ENCODE results near the gene GALNT6. TPM values are rescaled to one million over a fixed set of nuclear protein-coding genes. Genes with fewer than 3 reads are reported as not detected.

GALNT6 gene
- total RNA-seq, 1 donor from 2014 or later: not detected

DNA sequence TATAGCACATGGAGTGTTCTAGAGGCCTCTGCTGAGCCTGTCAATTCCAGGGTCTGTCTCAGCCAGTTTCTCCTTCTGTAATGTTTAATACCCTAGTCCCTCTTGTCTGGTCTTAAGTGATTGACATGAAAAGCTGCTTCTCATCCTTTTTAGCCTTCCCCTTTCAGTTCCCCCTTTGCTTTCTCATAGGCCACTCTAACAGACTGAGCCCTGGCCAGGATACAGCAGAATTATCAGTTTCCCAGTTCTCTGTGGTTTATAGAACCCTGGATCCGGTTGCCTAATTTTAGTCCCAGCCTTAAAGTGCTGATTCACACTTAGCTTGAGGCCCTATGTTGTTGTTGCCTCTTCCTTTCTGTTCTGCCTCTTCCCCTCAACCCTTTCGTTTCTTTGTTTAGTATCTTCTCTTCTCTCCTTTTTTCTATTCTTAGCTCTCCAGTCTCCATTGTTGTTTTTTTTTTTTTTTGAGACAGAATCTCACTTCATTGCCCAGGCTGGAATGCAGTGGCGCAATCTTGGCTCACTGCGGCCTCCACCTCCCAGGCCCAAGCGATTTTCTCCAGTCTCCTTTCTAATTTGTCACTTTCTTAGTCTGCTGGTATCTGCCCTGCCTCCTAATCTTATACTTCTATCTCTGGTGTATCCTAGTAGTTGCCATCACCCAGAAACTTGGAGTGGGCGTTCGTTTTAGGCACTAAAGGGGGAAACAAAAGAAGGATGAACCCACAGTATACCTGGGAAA is 64.3 kb downstream of the GALNT6 start:
- Histone ChIP-seq H3K9ac (no peak overlapping the region), H3K4me2 (no peak overlapping the region)

DNA sequence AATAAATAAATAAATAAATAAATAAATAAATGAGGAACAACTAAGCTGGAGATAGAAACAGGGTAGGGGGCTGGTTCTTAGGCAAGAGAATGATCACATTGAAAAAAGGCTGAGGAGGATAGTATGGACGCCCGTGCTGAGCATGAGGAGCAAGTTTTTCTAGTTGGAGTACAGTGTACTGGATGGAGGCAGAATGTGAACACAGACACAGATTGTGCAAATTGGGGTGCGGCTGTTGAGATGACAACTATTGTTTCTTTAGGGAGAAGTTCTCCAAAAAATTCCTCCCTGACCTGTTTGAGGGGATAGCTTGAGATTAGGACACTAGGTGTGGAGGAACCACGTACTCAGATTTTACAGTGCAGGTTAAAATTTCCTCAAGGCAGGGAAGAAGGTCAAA is 66.3 kb downstream of the GALNT6 start:
- peak overlapping the region; percentile 7 for H3K27ac Mint-ChIP-seq
- Histone ChIP-seq H3K9me3 (ENCODE audit: low read depth) (no peaks in the 10 kb centered on the region), H3K4me2 (no peak overlapping the region), H3K27ac (no peak overlapping the region), H3K79me2 (ENCODE audit: low read depth) (no peaks in the 10 kb centered on the region), H2AFZ (replicated peaks) (no peak overlapping the region), H3K4me3 (no peak overlapping the region), H3K36me3 (no peaks in the 10 kb centered on the region), H3F3A (ENCODE audit: low read depth) (peaks cover 30% of the 10 kb centered on the region), H3K4me1 (peaks cover 42% of the 10 kb centered on the region), H3K27me3 (no peaks in the 10 kb centered on the region), H4K20me1 (ENCODE audit: low read depth) (no peaks in the 10 kb centered on the region), H3K9ac (no peak overlapping the region)
- TF ChIP-seq, protein P1, sequence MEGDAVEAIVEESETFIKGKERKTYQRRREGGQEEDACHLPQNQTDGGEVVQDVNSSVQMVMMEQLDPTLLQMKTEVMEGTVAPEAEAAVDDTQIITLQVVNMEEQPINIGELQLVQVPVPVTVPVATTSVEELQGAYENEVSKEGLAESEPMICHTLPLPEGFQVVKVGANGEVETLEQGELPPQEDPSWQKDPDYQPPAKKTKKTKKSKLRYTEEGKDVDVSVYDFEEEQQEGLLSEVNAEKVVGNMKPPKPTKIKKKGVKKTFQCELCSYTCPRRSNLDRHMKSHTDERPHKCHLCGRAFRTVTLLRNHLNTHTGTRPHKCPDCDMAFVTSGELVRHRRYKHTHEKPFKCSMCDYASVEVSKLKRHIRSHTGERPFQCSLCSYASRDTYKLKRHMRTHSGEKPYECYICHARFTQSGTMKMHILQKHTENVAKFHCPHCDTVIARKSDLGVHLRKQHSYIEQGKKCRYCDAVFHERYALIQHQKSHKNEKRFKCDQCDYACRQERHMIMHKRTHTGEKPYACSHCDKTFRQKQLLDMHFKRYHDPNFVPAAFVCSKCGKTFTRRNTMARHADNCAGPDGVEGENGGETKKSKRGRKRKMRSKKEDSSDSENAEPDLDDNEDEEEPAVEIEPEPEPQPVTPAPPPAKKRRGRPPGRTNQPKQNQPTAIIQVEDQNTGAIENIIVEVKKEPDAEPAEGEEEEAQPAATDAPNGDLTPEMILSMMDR (IDR thresholded peaks at IDR 0.05): no peak
- TF ChIP-seq EZH2phosphoT487 (IDR thresholded peaks at IDR 0.05) (no peak), EZH2 (IDR thresholded peaks at IDR 0.05) (no peak)
- peaks cover 2% of the 10 kb centered on the region for H3K9me3 Mint-ChIP-seq
- peaks cover 2% of the 10 kb centered on the region for H3K27me3 Mint-ChIP-seq (ENCODE audit: insufficient read depth, low read depth)
- H3K4me3 Mint-ChIP-seq: no peak overlapping the region
- DNase-seq (ENCODE audit: low spot score): no peak
- peaks cover 24% of the 10 kb centered on the region for H3K4me1 Mint-ChIP-seq
- H3K36me3 Mint-ChIP-seq: no peaks in the 10 kb centered on the region

More for the DNA sequence above, 64.3 kb downstream of the GALNT6 start:
- H3K27ac Mint-ChIP-seq: peak overlapping the region; percentile 70
- Histone ChIP-seq H3K4me3 (no peak overlapping the region), H4K20me1 (ENCODE audit: low read depth) (no peaks in the 10 kb centered on the region), H2AFZ (replicated peaks) (peak overlapping the region; percentile 13), H3K27me3 (no peaks in the 10 kb centered on the region), H3K36me3 (no peaks in the 10 kb centered on the region), H3K9me3 (ENCODE audit: low read depth) (no peaks in the 10 kb centered on the region), H3K4me1 (peaks cover 27% of the 10 kb centered on the region), H3K79me2 (ENCODE audit: low read depth) (no peaks in the 10 kb centered on the region), H3F3A (ENCODE audit: low read depth) (peaks cover 11% of the 10 kb centered on the region), H3K27ac (peak overlapping the region; percentile 35)
- no peak for DNase-seq (ENCODE audit: low spot score)
- peaks cover 2% of the 10 kb centered on the region for H3K27me3 Mint-ChIP-seq (ENCODE audit: insufficient read depth, low read depth)
- H3K36me3 Mint-ChIP-seq: no peaks in the 10 kb centered on the region
- no peak for TF ChIP-seq EZH2phosphoT487 (IDR thresholded peaks at IDR 0.05)
- TF ChIP-seq, protein P1 (IDR thresholded peaks at IDR 0.05): no peak
- TF ChIP-seq EZH2 (IDR thresholded peaks at IDR 0.05): no peak
- peaks cover 2% of the 10 kb centered on the region for H3K9me3 Mint-ChIP-seq
- H3K4me3 Mint-ChIP-seq: no peak overlapping the region
- peaks cover 10% of the 10 kb centered on the region for H3K4me1 Mint-ChIP-seq

DNA sequence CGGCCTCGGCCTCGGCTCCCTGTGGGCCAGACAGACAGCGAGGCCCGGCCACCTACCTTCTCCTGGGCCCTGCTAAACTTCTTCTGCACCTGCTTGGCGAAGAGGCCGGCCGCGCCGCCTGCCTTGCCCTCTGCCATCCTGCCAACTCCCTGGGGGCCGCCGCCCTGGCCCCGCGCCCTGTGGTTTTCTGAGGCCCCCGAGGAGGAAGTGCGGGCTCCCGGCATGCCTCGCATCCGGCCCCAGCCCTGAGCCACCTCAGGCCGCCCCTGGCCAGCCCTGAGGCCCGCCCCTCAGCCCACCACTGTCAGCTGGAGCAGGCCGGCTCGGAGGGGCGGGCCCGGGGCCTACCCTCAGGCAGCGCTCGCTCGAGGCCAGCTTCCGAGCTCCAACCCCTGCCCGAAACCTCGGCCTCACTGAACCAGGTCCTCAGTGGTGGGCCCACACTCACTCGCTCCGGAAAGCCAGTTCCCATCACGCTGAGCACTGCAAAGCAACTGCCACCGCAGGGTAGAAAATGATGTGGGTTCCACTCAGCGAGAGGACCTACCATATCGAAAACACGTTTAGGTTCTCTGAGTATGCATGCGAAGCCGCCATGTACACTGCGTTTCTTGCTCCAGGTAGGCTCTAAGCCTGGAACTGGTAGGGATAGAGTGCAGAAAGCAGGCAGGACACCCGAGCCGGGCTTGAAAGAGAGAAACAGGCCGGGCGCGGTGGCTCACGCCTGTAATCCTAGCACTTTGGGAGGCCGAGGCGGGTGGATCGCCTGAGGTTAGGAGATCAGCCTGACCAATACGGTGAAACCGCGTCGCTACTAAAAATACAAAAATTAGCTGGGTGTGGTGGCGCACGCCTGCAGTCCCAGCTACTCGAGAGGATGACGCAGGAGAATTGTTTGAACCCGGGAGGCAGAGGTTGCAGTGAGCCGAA is 67.0 kb downstream of the GALNT6 start, which contains the start of gene BIN2:
TSS of gene BIN2 (minus strand) at position 209 of the 930 bp plus-strand sequence. CDS start at position 137, 72 bp downstream.
- Histone ChIP-seq H3F3A (ENCODE audit: low read depth) (peaks cover 37% of the 10 kb centered on the region), H3K36me3 (no peaks in the 10 kb centered on the region), H3K9ac (no peak within 1 kb of the TSS), H2AFZ (replicated peaks) (peak within 1 kb of the TSS; percentile 53), H3K27me3 (no peaks in the 10 kb centered on the region), H3K4me2 (no peak within 1 kb of the TSS), H3K4me1 (peaks cover 45% of the 10 kb centered on the region), H3K4me3 (no peak within 1 kb of the TSS), H4K20me1 (ENCODE audit: low read depth) (no peaks in the 10 kb centered on the region), H3K9me3 (ENCODE audit: low read depth) (no peaks in the 10 kb centered on the region), H3K27ac (peak within 1 kb of the TSS; percentile 43), H3K79me2 (ENCODE audit: low read depth) (no peaks in the 10 kb centered on the region)
- H3K4me1 Mint-ChIP-seq: peaks cover 23% of the 10 kb centered on the region
- DNase-seq (ENCODE audit: low spot score): no peak
- H3K9me3 Mint-ChIP-seq: peaks cover 2% of the 10 kb centered on the region
- peaks cover 2% of the 10 kb centered on the region for H3K27me3 Mint-ChIP-seq (ENCODE audit: insufficient read depth, low read depth)
- no peak within 1 kb of the TSS for H3K4me3 Mint-ChIP-seq
- no peaks in the 10 kb centered on the region for H3K36me3 Mint-ChIP-seq
- TF ChIP-seq, protein P1 (IDR thresholded peaks at IDR 0.05): no peak
- TF ChIP-seq EZH2phosphoT487 (IDR thresholded peaks at IDR 0.05): no peak
- peak within 1 kb of the TSS; percentile 66 for H3K27ac Mint-ChIP-seq
